HepG2 (cell line): ENCODE measurements around the gene AUTS2. TPM values are rescaled to one million over a fixed set of nuclear protein-coding genes. Genes with fewer than 3 reads are reported as not detected.

Experiments used
- ATAC-seq: fragments of 200-7000 bp; cut with Tn5 transposase; 3 replicates; pipeline ENCODE4 v1.9.1; 2020; ENCODE audit warnings: mild to moderate bottlenecking, moderate library complexity
- BruUV-seq: library from RNA; stranded (reverse); fragments of 400-500 nt; replicated peaks from 2 replicates; lab custom pipeline; 2021; lab: Mats Ljungman, UMichigan
- CTCF ChIA-PET: fragments of 300-600 bp; formaldehyde crosslinking; extraction: SDS; loops from one replicate; lab custom pipeline; 2021; ENCODE audit warnings: low total read pairs, inconsistent platforms, low intra/inter-chr PET ratio; lab: Yijun Ruan, JAX
- POLR2A ChIA-PET: fragments of 350-600 bp; sonication (Branson Sonifier 250); formaldehyde crosslinking; loops from one replicate; lab custom pipeline; 2020; ENCODE audit warnings: antibody characterized with exemption, inconsistent platforms; lab: Yijun Ruan, JAX
- DNase-seq: peaks from one replicate; pipeline ENCODE4 v3.0.0-alpha.2; 2015; ENCODE audit warnings: low spot score
- FAIRE-seq: peaks from 3 replicates; lab custom pipeline; 2011; peaks lifted over from hg19 to GRCh38; lab: Jason Lieb, UNC
- H2AFZ ChIP-seq: one replicate; pipeline ENCODE4 v1.6.1; 2011; ENCODE audit warnings: low read length, inconsistent platforms
- H3K27ac ChIP-seq: fragments of 300-600 bp; 3 replicates; pipeline ENCODE4 v1.8.0; 2011; ENCODE audit warnings: mixed run types, mild to moderate bottlenecking, mixed read lengths, low read length, inconsistent platforms; ENCODE audit not compliant: insufficient read depth; ENCODE audit errors: extremely low read length
- H3K27me3 ChIP-seq, 2 experiments: fragments of 200-600 bp in 1 of 2; 2 replicates in 1 of 2; 3 replicates in 1 of 2; pipeline versions ENCODE4 v1.6.0 to v1.8.0; 2011; ENCODE audit warnings: low read length in 2 of 2, mild to moderate bottlenecking in 2 of 2, moderate library complexity in 2 of 2, inconsistent platforms in 1 of 2; ENCODE audit not compliant: insufficient read depth in 2 of 2, control insufficient read depth in 1 of 2
- H3K36me3 ChIP-seq, 2 experiments: fragments of 200-600 bp in 1 of 2; replicated peaks in 1 of 2; 2 replicates in 1 of 2; 3 replicates in 1 of 2; pipeline versions ENCODE4 v1.5.1 to v1.8.0; 2011; ENCODE audit warnings: low read length in 2 of 2, inconsistent platforms in 1 of 2; ENCODE audit not compliant: insufficient read depth in 2 of 2, control insufficient read depth in 1 of 2
- H3K4me1 ChIP-seq: 2 replicates; pipeline ENCODE4 v1.5.1; 2012; ENCODE audit warnings: low read length, inconsistent platforms; ENCODE audit not compliant: insufficient read depth
- H3K4me2 ChIP-seq: 2 replicates; pipeline ENCODE4 v1.6.0; 2011; ENCODE audit warnings: low read depth, low read length, inconsistent platforms
- H3K4me3 ChIP-seq, 3 experiments: fragments of 200-600 bp in 1 of 3; sonication (generic), shearing (Covaris generic) in 1 of 3; replicated peaks in 1 of 3; 2 replicates each; pipeline ENCODE4 v1.5.1; 2011 to 2016; ENCODE audit warnings: low read length in 3 of 3, inconsistent platforms in 2 of 3, low read depth in 2 of 3, mild to moderate bottlenecking in 2 of 3, control low read depth in 1 of 3, mixed read lengths in 1 of 3; ENCODE audit not compliant: insufficient read depth in 1 of 3
- H3K79me2 ChIP-seq: one replicate; pipeline ENCODE4 v1.6.1; 2011; ENCODE audit warnings: low read length, inconsistent platforms; ENCODE audit not compliant: insufficient read depth
- H3K9ac ChIP-seq: 2 replicates; pipeline ENCODE4 v1.6.0; 2011; ENCODE audit warnings: mild to moderate bottlenecking, low read depth, low read length, inconsistent platforms; ENCODE audit not compliant: insufficient read depth
- H3K9me3 ChIP-seq: 2 replicates; pipeline ENCODE4 v1.5.1; 2012; ENCODE audit warnings: mild to moderate bottlenecking, low read length
- H4K20me1 ChIP-seq: 2 replicates; pipeline ENCODE4 v1.6.0; 2011; ENCODE audit warnings: inconsistent platforms, mild to moderate bottlenecking, low read length, moderate library complexity; ENCODE audit not compliant: insufficient read depth
- ATF3 ChIP-seq: sonication (generic); formaldehyde crosslinking; IDR thresholded peaks from 2 replicates; pipeline ENCODE4 v1.4.0; 2020; ENCODE audit warnings: missing genetic modification reagents
- CENPX ChIP-seq: sonication (generic); formaldehyde crosslinking; IDR thresholded peaks from 2 replicates; pipeline ENCODE4 v1.9.0; 2021; ENCODE audit warnings: mild to moderate bottlenecking, missing genetic modification reagents, moderate library complexity
- FOXK2 ChIP-seq: fragments of 450-650 bp; IDR thresholded peaks from 2 replicates; pipeline ENCODE4 v1.6.1; 2016
- FOXO1 ChIP-seq: sonication (generic); formaldehyde crosslinking; IDR thresholded peaks from 2 replicates; pipeline ENCODE4 v1.4.0; 2020; ENCODE audit warnings: missing genetic modification reagents
- HNRNPH1 ChIP-seq: fragments of 200-400 bp; formaldehyde crosslinking; optimal IDR thresholded peaks from 2 replicates; pipeline ENCODE3; 2017; ENCODE audit warnings: mild to moderate bottlenecking, low read depth, low read length
- HOMEZ ChIP-seq: IDR thresholded peaks from 2 replicates; pipeline ENCODE4 v1.6.1; 2016; ENCODE audit warnings: low read depth
- MXD1 ChIP-seq: sonication (generic); formaldehyde crosslinking; IDR thresholded peaks from 2 replicates; pipeline ENCODE4 v1.4.0; 2020; ENCODE audit warnings: mild to moderate bottlenecking, missing genetic modification reagents
- NFAT5 ChIP-seq: sonication (generic); formaldehyde crosslinking; IDR thresholded peaks from 2 replicates; pipeline ENCODE4 v1.4.0; 2020; ENCODE audit warnings: missing genetic modification reagents
- RBAK ChIP-seq: sonication (generic); formaldehyde crosslinking; IDR thresholded peaks from 2 replicates; pipeline ENCODE4 v1.5.1; 2020; ENCODE audit warnings: mild to moderate bottlenecking, missing genetic modification reagents
- SMAD9 ChIP-seq: sonication (generic); formaldehyde crosslinking; IDR thresholded peaks from 2 replicates; pipeline ENCODE4 v1.5.1; 2020; ENCODE audit warnings: mild to moderate bottlenecking, missing genetic modification reagents
- SRSF9 ChIP-seq: fragments of 200-400 bp; formaldehyde crosslinking; IDR thresholded peaks from 2 replicates; pipeline ENCODE4 v1.6.1; 2018; ENCODE audit warnings: borderline replicate concordance, mild to moderate bottlenecking, low read depth, low read length; ENCODE audit not compliant: insufficient read depth, poor library complexity, severe bottlenecking
- STAT5B ChIP-seq: sonication (generic); formaldehyde crosslinking; IDR thresholded peaks from 2 replicates; pipeline ENCODE4 v1.4.0; 2020; ENCODE audit warnings: missing genetic modification reagents
- ZBTB7A ChIP-seq: sonication (generic); formaldehyde crosslinking; IDR thresholded peaks from 2 replicates; pipeline ENCODE4 v1.8.0; 2022; ENCODE audit warnings: mild to moderate bottlenecking, missing genetic modification reagents
- ZNF280B ChIP-seq: sonication (generic); formaldehyde crosslinking; IDR thresholded peaks from 2 replicates; pipeline ENCODE4 v1.5.0; 2020; ENCODE audit warnings: missing genetic modification reagents, mild to moderate bottlenecking, borderline replicate concordance
- ZNF569 ChIP-seq: sonication (generic); formaldehyde crosslinking; IDR thresholded peaks from 2 replicates; pipeline ENCODE4 v1.5.0; 2020; ENCODE audit warnings: mild to moderate bottlenecking, missing genetic modification reagents, moderate library complexity, borderline replicate concordance
- in situ Hi-C: cut with HindIII; loops from 2 replicates; pipeline ENCODE4 v1.10.0; 2017; ENCODE audit warnings: low pct_unique_long_range_greater_than_20kb; ENCODE audit not compliant: extremely low pct_ligation_motif_present
- intact Hi-C: fragments of 100-400 bp; cut with micrococcal nuclease; formaldehyde crosslinking; loops from one replicate; pipeline ENCODE4 v1.10.0; 2022; ENCODE audit not compliant: unreplicated experiment
- polyA plus RNA-seq, 8 experiments: library from polyadenylated mRNA; depleted of rRNA in 3 of 8; stranded (reverse) in 7 of 8; unstranded in 1 of 8; fragments of >200 nt; fragmentation: Illumina TruSeq in 4 of 8; extraction: Trizol in 4 of 8; gene quantifications; 2 replicates each; pipeline versions ENCODE4 v1.2.1 to v1.2.3, GENCODE V29; 2011 to 2016; ENCODE audit warnings: low read depth in 4 of 8, missing spikeins in 1 of 8, mixed read lengths in 1 of 8; ENCODE audit not compliant: insufficient read depth in 1 of 8
- total RNA-seq, 5 experiments: library from RNA; depleted of rRNA; stranded (reverse); fragments of >200 nt; fragmentation: Illumina TruSeq; extraction: Trizol; gene quantifications; 2 replicates each; pipeline ENCODE4 v1.2.3, GENCODE V29; 2016; ENCODE audit warnings: low read depth in 1 of 5

AUTS2 gene
- total and polyA plus RNA-seq, 2 of the 13 experiments (the other 11 are each of a cell fraction or from before 2014, with no cell fraction given) = 0.38 TPM; not detected in 1

GRCh38 chr7:69575651-69576050 lies 22.6 kb upstream of the AUTS2 start (continued):
- no peak for TF ChIP-seq HNRNPH1

- Histone ChIP-seq H3K9ac (no peak overlapping the region), H3K4me2 (no peak overlapping the region), H3K27me3 (no peaks in the 10 kb centered on the region), H3K4me1 (no peaks in the 10 kb centered on the region), H3K79me2 (no peaks in the 10 kb centered on the region), H3K4me3 (no peak overlapping the region), H4K20me1 (no peaks in the 10 kb centered on the region), H3K36me3 (no peaks in the 10 kb centered on the region), H2AFZ (no peak overlapping the region), H3K9me3 (no peaks in the 10 kb centered on the region), H3K27ac (no peak overlapping the region)
- FAIRE-seq (no peak), ATAC-seq (no peak), DNase-seq (no peak)
- BruUV-seq = no TSS peak
- in situ Hi-C loops (no loop called here), intact Hi-C loops (loop anchor here (5.0 kb wide), 1 partner anchor 1290 kb away; no protein-coding TSS in a partner anchor)
- ChIA-PET CTCF (no interaction called here), POLR2A (no interaction called here)
- TF ChIP-seq FOXK2 = no peak
- no peak for TF ChIP-seq ATF3 (CRISPR knock-in tag)
- no peak for TF ChIP-seq FOXO1 (CRISPR knock-in tag)
- no peak for TF ChIP-seq RBAK (CRISPR knock-in tag)
- no peak for TF ChIP-seq STAT5B (CRISPR knock-in tag)
- no peak for TF ChIP-seq SRSF9
- TF ChIP-seq MXD1 = no peak
- TF ChIP-seq ZNF569 (CRISPR knock-in tag) = no peak
- no peak for TF ChIP-seq CENPX (CRISPR knock-in tag)
- TF ChIP-seq SMAD9 (CRISPR knock-in tag) = no peak
- TF ChIP-seq ZBTB7A (CRISPR knock-in tag) = no peak
- TF ChIP-seq ZNF280B (CRISPR knock-in tag) = no peak
- TF ChIP-seq HOMEZ (CRISPR knock-in tag) = no peak
- TF ChIP-seq NFAT5 (CRISPR knock-in tag) = no peak
These were observed 21.1 kb upstream of the AUTS2 start for GRCh38 chr7:69577221-69577620.
